GM13976 (cell line): ENCODE measurements around the gene SERPINB12.

Experiments used
- DNase-seq: peaks from one replicate; pipeline ENCODE4 v3.0.0; 2012; ENCODE audit warnings: low spot score
- CTCF ChIP-seq: IDR thresholded peaks from 2 replicates; pipeline ENCODE4 v1.5.1; 2012; ENCODE audit warnings: borderline replicate concordance, mild to moderate bottlenecking; ENCODE audit not compliant: insufficient read depth; ENCODE audit errors: extremely low read depth, missing control alignments, control extremely low read depth
- in situ Hi-C: fragments of 300-500 bp; cut with MboI; formaldehyde crosslinking; loops from one replicate; pipeline ENCODE4 v1.12.0; 2022; ENCODE audit warnings: low sequenced_read_pairs, mixed read lengths, inconsistent platforms; ENCODE audit not compliant: unreplicated experiment

Gene SERPINB12

GRCh38 chr18:63511285-63511684 lies 30.9 kb upstream of the SERPINB12 start:
- peak; percentile 46 for TF ChIP-seq CTCF
- no peak for DNase-seq
- in situ Hi-C loops = no loop called here

DNA sequence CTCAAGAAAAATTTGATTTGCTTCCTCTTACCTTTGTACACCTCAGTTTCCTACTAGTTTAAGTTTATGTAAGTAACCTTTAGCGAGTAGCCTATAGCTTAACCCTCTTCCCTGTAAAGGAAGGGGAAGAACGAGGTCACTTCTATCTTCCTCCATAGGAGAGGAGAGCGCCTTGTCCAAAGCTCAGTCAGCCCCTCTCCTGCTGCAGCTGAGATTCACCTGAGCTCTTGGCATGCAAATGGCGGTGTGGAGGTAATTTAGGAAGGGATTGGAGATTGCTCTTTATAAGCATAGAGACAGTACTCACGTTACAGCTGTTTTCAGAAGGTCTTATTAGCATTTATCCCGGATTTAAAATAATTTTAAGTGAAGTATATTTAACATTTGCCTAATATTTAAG lies 27.8 kb upstream of the SERPINB12 start:
- no peak for TF ChIP-seq CTCF
- in situ Hi-C loops = no loop called here
- no peak for DNase-seq

DNA sequence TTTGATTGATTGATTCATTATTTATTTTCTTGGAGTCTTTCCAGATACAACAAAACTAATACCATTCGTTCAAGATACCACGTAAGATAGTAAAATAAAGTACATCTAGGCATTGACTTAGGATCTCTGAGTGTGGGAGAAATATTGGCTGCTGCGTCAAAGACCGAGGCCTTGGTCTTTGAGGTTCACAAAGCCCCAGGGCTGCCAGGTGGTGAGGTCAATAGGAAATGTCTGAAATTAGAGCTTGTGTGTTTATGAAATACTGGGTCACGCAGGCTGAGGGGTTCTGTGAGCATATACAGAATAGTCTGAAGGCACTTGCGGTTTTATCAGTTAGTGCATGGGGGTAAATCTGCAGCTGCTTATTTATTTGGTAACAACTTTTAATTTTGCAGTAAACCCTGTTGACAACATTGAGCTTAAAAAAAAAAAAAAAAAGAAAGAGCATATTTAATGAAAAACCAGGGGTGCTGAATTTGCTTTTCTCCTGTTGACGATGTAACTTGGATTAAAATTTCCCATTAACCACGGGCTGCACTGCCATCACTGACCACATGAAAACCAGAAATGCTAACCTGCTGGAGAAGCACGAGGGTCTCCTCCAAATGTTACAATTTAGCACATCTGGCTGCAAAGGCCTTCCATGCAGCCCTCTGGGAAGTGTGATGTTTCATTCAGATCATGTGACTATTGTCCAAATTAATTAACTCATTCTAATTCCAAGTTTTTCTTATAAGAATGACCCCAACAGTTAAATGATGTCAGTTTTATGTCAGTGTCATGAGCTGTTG lies 27.1 kb upstream of the SERPINB12 start:
- TF ChIP-seq CTCF = no peak
- DNase-seq = no peak
- in situ Hi-C loops = no loop called here

GRCh38 chr18:63515801-63516200 lies 26.4 kb upstream of the SERPINB12 start:
- no peak for TF ChIP-seq CTCF
- in situ Hi-C loops = no loop called here
- no peak for DNase-seq

DNA sequence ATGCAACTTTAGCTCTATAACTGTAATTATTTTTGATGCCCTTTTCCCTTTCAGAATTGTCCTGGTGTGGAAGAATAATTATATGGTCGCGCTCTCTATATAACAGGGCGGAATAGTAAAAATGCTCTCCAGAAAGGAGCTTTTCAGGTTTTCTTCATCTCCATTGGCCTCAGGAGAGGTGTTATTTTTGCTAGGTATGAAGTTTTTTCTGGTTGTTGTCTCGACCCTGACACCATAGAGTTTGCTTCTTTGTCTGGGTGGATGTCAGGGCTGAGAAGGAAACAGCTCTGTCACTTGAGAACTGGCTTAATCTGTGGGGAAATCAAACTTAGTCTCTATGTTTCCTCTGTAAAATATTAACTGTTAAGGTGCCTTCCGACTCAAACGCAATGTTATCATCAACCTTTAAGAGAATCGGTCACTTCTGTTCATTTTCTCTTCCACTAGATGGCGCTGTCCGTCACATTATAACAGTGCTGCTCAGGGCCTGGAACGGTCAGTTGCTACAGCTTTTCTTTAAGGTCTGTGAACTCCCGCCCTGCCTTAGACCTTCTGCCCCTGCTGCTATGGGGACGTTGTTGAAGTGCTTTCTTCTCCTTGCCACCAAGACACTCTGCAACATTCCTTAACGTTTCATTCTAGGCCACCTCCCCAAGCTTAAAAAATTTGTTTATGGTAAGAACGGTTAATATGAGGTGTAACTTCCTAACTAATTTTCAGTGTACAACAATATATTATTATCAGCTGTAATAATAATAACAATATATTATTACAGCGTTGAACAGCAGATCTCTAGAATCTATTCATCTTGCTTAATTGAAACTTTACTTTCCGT lies 23.8 kb upstream of the SERPINB12 start:
- in situ Hi-C loops = no loop called here
- peak; percentile 84 for TF ChIP-seq CTCF
- DNase-seq = peak; percentile 45

- DNase-seq = no peak
- in situ Hi-C loops = loop anchor here (10.0 kb wide), 2 partner anchors 55 to 325 kb away; no protein-coding TSS in a partner anchor
- no peak for TF ChIP-seq CTCF
Measured at GRCh38 chr18:63520053-63520685, 22.0 kb upstream of the SERPINB12 start.
